Measurements from ENCODE around the gene ADAMTS6.

ADAMTS6 gene

DNA sequence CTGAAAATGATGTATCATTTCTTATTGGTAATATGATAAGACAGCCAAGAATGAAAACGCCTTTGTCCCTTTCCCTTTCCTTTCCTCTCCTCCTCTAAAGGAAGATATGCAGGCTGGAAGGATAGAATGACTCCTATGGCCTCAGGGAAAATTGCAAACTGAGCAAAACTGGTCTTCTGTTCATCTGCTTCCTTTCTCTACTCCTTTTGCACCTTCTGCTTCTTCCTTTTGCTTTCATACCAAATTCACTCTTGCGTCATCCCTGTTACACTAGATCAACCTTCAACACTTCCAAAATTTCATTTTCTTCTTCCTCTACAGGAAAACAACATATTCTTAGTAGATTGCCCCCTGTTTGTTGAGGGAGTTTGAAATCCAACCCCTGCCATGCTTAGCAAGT is 234.1 kb downstream of the ADAMTS6 start:
- Histone ChIP-seq H2AFZ (ENCODE audit: low read depth, low read length) (no peak overlapping the region), H3K36me3 (ENCODE audit: insufficient read depth, low read length) (no peaks in the 10 kb centered on the region), H3K4me1 (ENCODE audit: insufficient read depth, low read length) (no peaks in the 10 kb centered on the region), H3K9me3 (ENCODE audit: insufficient read depth, low read length, severe bottlenecking) (no peaks in the 10 kb centered on the region), H3K9ac (ENCODE audit: low read depth, low read length) (no peak overlapping the region), H3K27ac (ENCODE audit: low read length) (no peak overlapping the region), H4K20me1 (ENCODE audit: insufficient read depth, low read length) (no peaks in the 10 kb centered on the region), H3K27me3 (ENCODE audit: insufficient read depth, low read length, poor library complexity) (no peaks in the 10 kb centered on the region), H3K79me2 (ENCODE audit: insufficient read depth, low read length) (no peaks in the 10 kb centered on the region), H3K4me3 (ENCODE audit: low read depth in 1 of 2, low read length in 2 of 2) (no peak overlapping the region), H3K4me2 (ENCODE audit: insufficient read depth, low read length) (no peak overlapping the region)
- DNase-seq: no peak
- TF ChIP-seq, protein P1, sequence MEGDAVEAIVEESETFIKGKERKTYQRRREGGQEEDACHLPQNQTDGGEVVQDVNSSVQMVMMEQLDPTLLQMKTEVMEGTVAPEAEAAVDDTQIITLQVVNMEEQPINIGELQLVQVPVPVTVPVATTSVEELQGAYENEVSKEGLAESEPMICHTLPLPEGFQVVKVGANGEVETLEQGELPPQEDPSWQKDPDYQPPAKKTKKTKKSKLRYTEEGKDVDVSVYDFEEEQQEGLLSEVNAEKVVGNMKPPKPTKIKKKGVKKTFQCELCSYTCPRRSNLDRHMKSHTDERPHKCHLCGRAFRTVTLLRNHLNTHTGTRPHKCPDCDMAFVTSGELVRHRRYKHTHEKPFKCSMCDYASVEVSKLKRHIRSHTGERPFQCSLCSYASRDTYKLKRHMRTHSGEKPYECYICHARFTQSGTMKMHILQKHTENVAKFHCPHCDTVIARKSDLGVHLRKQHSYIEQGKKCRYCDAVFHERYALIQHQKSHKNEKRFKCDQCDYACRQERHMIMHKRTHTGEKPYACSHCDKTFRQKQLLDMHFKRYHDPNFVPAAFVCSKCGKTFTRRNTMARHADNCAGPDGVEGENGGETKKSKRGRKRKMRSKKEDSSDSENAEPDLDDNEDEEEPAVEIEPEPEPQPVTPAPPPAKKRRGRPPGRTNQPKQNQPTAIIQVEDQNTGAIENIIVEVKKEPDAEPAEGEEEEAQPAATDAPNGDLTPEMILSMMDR (IDR thresholded peaks at IDR 0.05; ENCODE audit: borderline replicate concordance, extremely low read depth, low read length, poor library complexity, severe bottlenecking): no peak
- TF ChIP-seq EZH2 (IDR thresholded peaks at IDR 0.05; ENCODE audit: borderline replicate concordance, low read depth, low read length, severe bottlenecking): no peak
- no peak for ATAC-seq (ENCODE audit: insufficient read depth, low read depth)

GRCh38 chr5:65246741-65247140 is 235.0 kb downstream of the ADAMTS6 start:
- no peak for ATAC-seq (ENCODE audit: insufficient read depth, low read depth)
- H4K20me1 ChIP-seq (ENCODE audit: insufficient read depth, low read length): no peaks in the 10 kb centered on the region

DNA sequence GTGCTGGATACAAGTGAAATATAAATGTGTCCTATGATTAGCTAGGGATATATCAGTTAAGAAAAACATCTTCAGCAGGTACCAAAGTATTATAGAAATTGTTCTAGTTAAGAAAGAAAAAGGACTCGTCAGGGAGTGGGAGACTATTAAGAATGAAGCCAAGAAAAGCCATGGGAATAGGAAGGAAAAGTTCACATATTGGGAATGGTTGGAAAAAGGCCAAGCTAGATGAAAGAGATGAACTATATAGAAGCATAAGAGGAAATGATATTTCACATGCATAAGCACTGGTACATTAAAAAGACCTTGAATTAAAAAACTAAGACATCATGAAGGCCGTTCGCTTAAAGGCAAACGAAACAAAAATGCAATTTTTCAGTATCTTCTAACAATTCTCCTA is 237.7 kb downstream of the ADAMTS6 start:
- H3K27me3 ChIP-seq (ENCODE audit: insufficient read depth, low read length, poor library complexity): no peaks in the 10 kb centered on the region
- no peak overlapping the region for H3K4me3 ChIP-seq (ENCODE audit: low read depth in 1 of 2, low read length in 2 of 2)
- H3K4me2 ChIP-seq (ENCODE audit: insufficient read depth, low read length): no peak overlapping the region
- no peaks in the 10 kb centered on the region for H3K79me2 ChIP-seq (ENCODE audit: insufficient read depth, low read length)
- TF ChIP-seq, protein P1 (IDR thresholded peaks at IDR 0.05; ENCODE audit: borderline replicate concordance, extremely low read depth, low read length, poor library complexity, severe bottlenecking): no peak
- no peak for TF ChIP-seq EZH2 (IDR thresholded peaks at IDR 0.05; ENCODE audit: borderline replicate concordance, low read depth, low read length, severe bottlenecking)
- no peaks in the 10 kb centered on the region for H3K36me3 ChIP-seq (ENCODE audit: insufficient read depth, low read length)
- DNase-seq (no peak), ATAC-seq (ENCODE audit: insufficient read depth, low read depth) (no peak)
- H3K4me1 ChIP-seq (ENCODE audit: insufficient read depth, low read length): no peaks in the 10 kb centered on the region
- H3K9me3 ChIP-seq (ENCODE audit: insufficient read depth, low read length, severe bottlenecking): no peaks in the 10 kb centered on the region
- no peaks in the 10 kb centered on the region for H4K20me1 ChIP-seq (ENCODE audit: insufficient read depth, low read length)
- H3K27ac ChIP-seq (ENCODE audit: low read length): no peak overlapping the region
- no peak overlapping the region for H3K9ac ChIP-seq (ENCODE audit: low read depth, low read length)
- H2AFZ ChIP-seq (ENCODE audit: low read depth, low read length): no peak overlapping the region

More at GRCh38 chr5:65246741-65247140, 235.0 kb downstream of the ADAMTS6 start:
- Histone ChIP-seq H3K36me3 (ENCODE audit: insufficient read depth, low read length) (no peaks in the 10 kb centered on the region), H3K9ac (ENCODE audit: low read depth, low read length) (no peak overlapping the region), H2AFZ (ENCODE audit: low read depth, low read length) (no peak overlapping the region), H3K4me2 (ENCODE audit: insufficient read depth, low read length) (no peak overlapping the region), H3K79me2 (ENCODE audit: insufficient read depth, low read length) (no peaks in the 10 kb centered on the region), H3K27ac (ENCODE audit: low read length) (no peak overlapping the region), H3K4me3 (ENCODE audit: low read depth in 1 of 2, low read length in 2 of 2) (no peak overlapping the region), H3K4me1 (ENCODE audit: insufficient read depth, low read length) (no peaks in the 10 kb centered on the region), H3K27me3 (ENCODE audit: insufficient read depth, low read length, poor library complexity) (no peaks in the 10 kb centered on the region), H3K9me3 (ENCODE audit: insufficient read depth, low read length, severe bottlenecking) (no peaks in the 10 kb centered on the region)
- no peak for DNase-seq
- TF ChIP-seq EZH2 (IDR thresholded peaks at IDR 0.05; ENCODE audit: borderline replicate concordance, low read depth, low read length, severe bottlenecking): no peak
- TF ChIP-seq, protein P1 (IDR thresholded peaks at IDR 0.05; ENCODE audit: borderline replicate concordance, extremely low read depth, low read length, poor library complexity, severe bottlenecking): no peak

DNA sequence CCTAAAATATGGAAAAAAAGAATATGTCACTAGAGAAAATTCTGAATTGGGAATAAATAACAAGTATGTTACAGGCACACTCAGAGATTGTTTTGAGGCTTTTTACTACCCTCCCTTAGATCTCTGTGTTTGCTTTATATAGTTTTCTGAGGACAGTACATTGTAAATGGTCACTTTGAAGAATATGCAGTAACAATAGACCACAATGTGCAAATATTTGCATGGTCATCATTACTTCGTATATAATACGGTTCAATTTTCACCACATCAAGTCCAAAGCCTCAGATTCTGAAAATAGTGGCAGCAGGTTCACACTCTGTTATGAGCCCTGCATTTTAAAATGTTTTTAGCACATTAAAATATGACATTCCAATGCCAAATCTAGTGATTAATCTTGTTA is 238.6 kb downstream of the ADAMTS6 start:
- Histone ChIP-seq H2AFZ (ENCODE audit: low read depth, low read length) (no peak overlapping the region), H3K36me3 (ENCODE audit: insufficient read depth, low read length) (no peaks in the 10 kb centered on the region), H3K4me3 (ENCODE audit: low read depth in 1 of 2, low read length in 2 of 2) (no peak overlapping the region), H4K20me1 (ENCODE audit: insufficient read depth, low read length) (no peaks in the 10 kb centered on the region), H3K27ac (ENCODE audit: low read length) (no peak overlapping the region), H3K9ac (ENCODE audit: low read depth, low read length) (no peak overlapping the region), H3K27me3 (ENCODE audit: insufficient read depth, low read length, poor library complexity) (no peaks in the 10 kb centered on the region), H3K79me2 (ENCODE audit: insufficient read depth, low read length) (no peaks in the 10 kb centered on the region), H3K9me3 (ENCODE audit: insufficient read depth, low read length, severe bottlenecking) (no peaks in the 10 kb centered on the region), H3K4me1 (ENCODE audit: insufficient read depth, low read length) (no peaks in the 10 kb centered on the region), H3K4me2 (ENCODE audit: insufficient read depth, low read length) (no peak overlapping the region)
- TF ChIP-seq, protein P1 (IDR thresholded peaks at IDR 0.05; ENCODE audit: borderline replicate concordance, extremely low read depth, low read length, poor library complexity, severe bottlenecking): no peak
- TF ChIP-seq EZH2 (IDR thresholded peaks at IDR 0.05; ENCODE audit: borderline replicate concordance, low read depth, low read length, severe bottlenecking): no peak
- ATAC-seq (ENCODE audit: insufficient read depth, low read depth): no peak
- DNase-seq: no peak
